ENCODE data around the gene FOXO3. TPM values are rescaled to one million over a fixed set of nuclear protein-coding genes. Genes with fewer than 3 reads are reported as not detected.
"Not testable (repeated sequence)": the region's sequence is repeated elsewhere in the genome, so short reads cannot be mapped to it uniquely, and the experiment has no call there.

The FOXO3 gene
- total RNA-seq, 2 donors from 2014 or later, result 2.1 to 4.8 TPM

DNA sequence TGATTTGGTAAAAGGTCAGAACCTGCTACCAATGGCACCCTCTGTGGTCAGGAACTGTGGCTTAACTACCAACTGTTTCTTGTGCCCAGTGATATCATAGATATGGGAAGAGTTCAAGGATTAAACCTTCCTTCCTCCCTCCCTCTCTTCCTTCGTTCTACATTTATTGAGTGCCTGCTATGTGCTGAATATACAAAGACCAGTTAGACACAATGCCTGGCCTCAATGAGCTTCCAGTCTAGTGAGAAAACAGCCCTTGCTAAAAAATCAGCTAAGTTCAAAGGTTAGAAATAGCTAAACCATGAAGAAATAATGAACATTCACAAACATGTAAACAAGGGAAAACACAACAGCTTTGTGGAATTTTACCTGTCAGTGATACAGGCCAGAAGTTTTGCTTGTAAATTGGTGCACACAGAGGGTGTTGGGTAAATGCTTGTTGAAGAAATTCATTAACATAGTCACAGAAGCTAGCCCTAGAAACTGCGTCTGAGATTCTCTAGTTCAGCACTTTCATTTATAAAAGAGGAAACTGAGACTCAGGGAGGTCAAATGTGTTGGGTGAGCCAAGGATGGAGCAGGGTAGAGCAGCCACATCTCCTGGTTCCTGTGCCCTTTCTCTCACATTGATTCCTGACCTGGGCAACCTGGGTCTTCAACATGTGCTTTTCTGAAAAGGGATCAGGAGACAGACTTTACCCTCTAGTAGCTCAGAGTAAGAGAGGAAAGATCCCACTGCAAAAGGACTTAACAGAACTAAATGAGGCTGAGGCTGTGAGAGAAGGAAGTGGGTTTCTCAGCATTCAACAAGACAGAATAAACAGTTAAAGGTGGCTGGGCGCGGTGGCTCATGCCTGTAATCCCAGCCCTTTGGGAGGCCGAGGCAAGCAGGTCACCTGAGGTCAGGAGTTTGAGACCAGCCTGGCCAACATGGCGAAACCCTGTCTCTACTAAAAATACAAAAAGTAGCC, 14.4 kb upstream of the FOXO3 start:
- ATAC-seq (no peak), DNase-seq (ENCODE audit: low spot score in 2 of 2) (no peak)
- Mint-ChIP-seq H3K36me3 (no peaks in the 10 kb centered on the region), H3K9me3 (no peaks in the 10 kb centered on the region), H3K27ac (peak overlapping the region in 1 of 2 donors; percentile 16)

DNA sequence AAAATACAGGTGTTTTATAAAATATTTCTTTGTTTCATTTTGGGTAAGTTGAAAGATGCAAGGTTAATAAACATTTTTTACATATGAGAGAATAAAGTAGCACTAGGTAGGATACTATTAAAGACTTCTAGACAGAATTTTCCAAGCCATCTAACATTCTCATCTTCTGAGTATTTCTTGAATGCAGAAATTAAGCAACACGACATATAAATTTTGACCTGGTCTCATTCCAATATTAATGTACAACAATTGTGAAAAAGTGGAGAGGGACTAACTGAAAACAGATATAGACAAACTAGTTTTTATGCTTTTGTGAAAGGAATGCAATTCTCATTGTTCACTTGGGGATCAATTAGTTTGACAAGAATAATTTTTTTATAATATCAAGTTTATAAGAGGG, 11.5 kb upstream of the FOXO3 start:
- H3K9me3 Mint-ChIP-seq, result no peaks in the 10 kb centered on the region
- DNase-seq (ENCODE audit: low spot score in 2 of 2) (no peak), ATAC-seq (no peak)
- H3K36me3 Mint-ChIP-seq, result no peaks in the 10 kb centered on the region
- H3K27ac Mint-ChIP-seq, result no peak overlapping the region

DNA sequence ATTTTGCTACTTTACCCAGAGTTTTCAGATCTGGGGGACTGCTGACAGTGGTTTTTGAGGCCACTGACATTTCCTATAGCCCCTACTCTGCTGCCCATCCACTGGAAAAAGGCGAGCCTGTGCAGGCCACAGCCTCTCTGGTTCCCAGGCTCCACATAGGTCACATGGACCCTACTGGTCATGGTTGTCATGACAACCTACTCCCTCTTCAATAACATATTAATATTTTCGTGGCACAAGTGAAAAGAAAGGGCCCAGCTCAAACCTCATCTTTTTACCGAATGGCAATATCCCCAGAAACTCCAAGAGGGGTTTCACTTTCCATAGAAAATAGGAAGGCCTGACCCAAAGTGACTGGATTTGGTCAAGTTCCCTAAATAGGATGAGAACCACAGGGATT, 11.0 kb upstream of the FOXO3 start:
- no peaks in the 10 kb centered on the region for H3K9me3 Mint-ChIP-seq
- DNase-seq (ENCODE audit: low spot score in 2 of 2) (no peak), ATAC-seq (no peak)
- no peak overlapping the region for H3K27ac Mint-ChIP-seq
- H3K36me3 Mint-ChIP-seq, result no peaks in the 10 kb centered on the region

DNA sequence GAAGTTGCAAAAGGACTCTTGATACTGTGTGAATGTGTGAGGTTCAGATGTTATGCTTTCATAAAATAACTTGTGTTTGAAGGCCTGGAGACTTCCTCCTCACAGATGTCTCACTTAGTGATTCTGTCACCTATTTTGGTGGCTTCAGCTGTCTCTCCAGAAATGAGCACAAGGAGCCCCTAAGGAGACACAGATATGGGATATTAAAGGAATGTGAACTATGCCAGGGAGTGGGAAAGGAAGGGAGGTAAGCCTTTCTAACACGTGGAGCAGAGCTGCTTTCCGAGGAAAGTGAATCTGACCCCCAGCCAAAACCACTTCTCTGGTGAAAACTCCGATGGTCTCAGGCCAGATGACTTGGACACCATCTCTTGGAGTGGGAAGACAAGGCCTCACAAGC, 10.5 kb upstream of the FOXO3 start:
- Mint-ChIP-seq H3K27ac (no peak overlapping the region), H3K36me3 (no peaks in the 10 kb centered on the region), H3K9me3 (no peaks in the 10 kb centered on the region)
- DNase-seq (ENCODE audit: low spot score in 2 of 2) (no peak), ATAC-seq (no peak)

DNA sequence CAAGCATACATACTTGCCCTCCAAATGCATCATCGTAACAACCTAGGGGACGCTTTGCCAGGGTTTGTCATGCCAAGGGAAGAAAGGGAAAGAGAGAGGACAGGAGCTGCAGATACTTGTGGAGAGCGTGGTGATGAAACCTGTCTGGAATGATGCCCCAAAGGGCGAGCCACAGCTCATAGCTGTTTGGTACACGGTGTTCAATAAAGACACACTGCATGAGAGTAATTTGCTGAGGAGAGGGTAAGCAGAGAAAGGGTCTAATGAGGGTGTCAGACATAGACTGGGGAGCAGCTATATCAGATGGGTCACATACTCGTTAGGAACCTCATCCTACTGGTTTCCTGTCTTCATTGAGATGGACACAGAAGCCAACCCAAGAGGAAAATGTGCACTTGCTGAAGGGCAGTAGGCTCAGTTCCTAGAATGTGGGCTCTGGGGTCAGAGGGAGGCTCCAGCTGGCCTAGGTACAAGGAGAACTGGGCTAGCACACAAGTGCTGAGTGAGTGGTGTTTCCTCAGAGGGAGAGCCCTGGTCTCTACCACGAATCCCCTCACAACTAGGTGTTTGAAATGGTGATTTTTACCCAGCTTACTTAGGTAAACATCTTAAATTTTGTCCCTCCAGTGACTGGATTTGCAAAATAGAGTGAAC, 5.2 kb upstream of the FOXO3 start:
- DNase-seq (ENCODE audit: low spot score in 2 of 2) (no peak), ATAC-seq (no peak)
- Mint-ChIP-seq H3K9me3 (no peaks in the 10 kb centered on the region), H3K36me3 (no peaks in the 10 kb centered on the region), H3K27ac (no peak overlapping the region)

DNA sequence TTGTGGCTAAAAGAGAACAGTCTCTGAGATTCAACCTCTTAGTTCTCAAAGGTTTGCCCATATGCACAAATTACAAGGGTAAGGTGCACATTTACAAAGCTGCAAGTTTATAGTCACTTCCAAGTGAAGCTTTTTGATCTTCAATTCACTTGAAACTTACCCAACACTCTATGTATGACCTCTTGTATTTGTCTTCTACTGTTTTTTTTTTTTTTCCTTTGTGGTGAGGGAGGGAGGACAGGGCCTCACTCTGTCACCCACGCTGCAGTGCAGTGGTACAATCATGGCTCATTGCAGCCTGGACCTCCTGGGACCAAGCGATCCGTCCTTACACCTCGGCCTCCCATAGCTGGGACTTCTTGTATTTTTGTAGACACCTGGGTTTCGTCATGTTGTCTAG, 4.5 kb upstream of the FOXO3 start:
- no peaks in the 10 kb centered on the region for H3K9me3 Mint-ChIP-seq
- DNase-seq (ENCODE audit: low spot score in 2 of 2) (no peak), ATAC-seq (no peak)
- no peaks in the 10 kb centered on the region for H3K36me3 Mint-ChIP-seq
- no peak overlapping the region for H3K27ac Mint-ChIP-seq

DNA sequence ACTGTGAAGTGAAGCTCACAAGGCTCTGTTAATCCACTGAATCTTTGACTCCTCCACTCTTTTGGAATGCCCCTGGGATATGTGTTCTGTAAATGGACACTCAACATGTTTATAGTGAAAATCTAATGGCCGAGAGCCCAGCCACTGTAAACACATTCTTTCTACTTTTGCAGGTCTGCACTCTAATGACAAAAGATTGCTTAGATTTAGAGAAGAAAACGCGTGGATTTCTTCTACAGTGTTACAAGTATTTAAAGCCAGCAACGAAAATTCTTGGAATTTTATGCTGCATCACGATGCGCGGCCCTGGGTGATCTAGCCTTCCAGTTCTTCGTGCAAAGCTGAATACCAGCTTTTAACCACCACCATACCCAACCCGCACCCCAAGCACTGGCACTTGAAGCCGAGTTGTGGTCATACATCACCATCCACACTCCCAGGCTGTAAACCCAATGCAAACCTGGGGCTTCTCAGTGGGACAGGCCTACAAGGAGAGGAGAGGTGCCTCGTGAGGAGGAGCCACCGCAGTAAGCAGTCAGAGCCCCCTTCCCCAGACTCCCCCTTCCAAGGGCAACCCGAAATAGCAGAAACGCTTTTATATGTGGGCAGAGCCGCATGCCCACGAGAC, 3.7 kb upstream of the FOXO3 start:
- Mint-ChIP-seq H3K27ac (peak overlapping the region; percentile 22 to 61), H3K36me3 (peaks cover 0 to 2% of the 10 kb centered on the region in 2 donors), H3K9me3 (no peaks in the 10 kb centered on the region)
- DNase-seq (ENCODE audit: low spot score in 2 of 2) (no peak), ATAC-seq (no peak)

DNA sequence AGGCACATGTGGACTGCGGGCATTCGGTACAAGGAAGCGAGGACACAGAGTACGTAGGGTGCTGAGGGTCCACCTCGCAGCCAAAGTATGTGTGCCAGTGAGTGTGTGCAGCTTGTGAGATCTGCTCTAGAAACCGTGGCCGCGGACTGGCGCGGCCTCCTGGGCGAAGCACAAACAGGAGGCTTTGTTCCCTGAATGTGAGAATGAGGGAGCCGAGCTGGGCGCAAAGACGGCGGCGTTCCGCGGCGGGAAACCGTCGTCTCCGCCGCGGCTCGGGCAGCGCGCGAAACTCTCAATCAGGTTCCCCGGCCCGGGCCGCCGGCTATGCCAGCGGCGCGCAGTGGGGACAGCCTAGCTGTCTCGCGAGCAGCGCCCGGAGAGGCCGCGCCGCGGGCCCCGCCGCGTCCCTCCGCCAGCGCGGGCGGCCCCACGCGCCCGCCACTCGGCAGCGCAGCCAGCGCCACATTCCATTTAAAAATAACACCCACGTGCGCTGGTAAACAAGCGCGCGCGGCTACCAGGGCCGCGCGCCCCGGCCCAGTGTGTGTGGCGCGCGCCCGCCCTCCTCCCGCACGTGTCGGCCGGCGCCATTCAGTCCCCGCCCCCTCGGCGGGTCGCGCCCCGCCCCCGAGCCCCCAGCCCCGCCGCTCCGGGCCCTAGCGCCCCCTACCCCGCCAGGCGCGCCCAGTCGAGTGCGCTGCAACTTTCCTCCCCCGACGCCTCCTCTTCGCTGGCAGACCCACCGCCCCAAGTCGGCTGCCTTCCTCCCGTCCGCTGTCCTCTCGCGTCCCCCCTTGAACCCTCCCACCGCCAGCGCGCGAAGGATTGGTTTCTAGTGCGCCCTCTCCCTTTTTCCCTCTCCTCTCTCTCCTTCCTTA, 3.0 kb upstream of the FOXO3 start:
- ATAC-seq (peak; percentile 30 to 43), DNase-seq (ENCODE audit: low spot score in 2 of 2) (peak in 1 of 2 donors; percentile 45)
- Mint-ChIP-seq H3K36me3 (peaks cover 0 to 8% of the 10 kb centered on the region in 2 donors), H3K27ac (peak overlapping the region; percentile 93 to 95), H3K9me3 (no peaks in the 10 kb centered on the region)

DNA sequence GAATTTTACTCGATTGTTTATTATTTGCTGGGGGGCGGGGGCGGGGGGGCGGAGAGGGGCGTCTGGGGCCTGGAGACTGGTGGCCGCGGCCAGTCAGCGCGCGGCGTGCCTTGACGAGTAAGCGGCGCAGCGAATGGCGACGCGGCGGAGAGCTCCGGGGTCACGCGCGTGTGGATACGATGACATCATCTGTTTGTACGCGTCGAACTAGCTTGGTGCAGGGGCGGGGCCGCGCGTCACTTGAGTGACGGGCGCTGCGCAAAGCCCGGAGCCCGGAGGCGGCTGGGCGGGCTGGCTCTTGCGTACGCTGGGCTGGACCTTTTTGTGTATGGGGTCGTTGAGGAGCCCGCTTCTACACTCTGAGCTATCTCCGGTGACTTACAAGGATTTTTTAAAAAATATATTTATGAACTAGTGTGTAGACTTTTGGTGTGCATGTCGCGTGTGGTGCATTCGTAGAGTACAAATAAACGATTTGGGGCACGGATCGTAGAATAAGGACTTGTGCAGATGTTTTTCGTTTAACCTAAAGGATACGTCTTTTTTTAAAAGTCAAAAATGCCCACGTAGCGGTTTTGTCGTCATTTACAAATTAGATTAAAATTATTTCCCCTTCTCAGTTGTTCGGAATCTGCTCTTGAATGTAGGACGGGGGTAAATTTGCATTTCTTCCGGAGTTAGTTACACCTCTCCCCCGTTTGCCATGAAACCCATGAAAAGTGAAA, 2.2 kb upstream of the FOXO3 start:
- ATAC-seq (peak; percentile 75 to 80), DNase-seq (ENCODE audit: low spot score in 2 of 2) (peak; percentile 92)
- no peaks in the 10 kb centered on the region for H3K9me3 Mint-ChIP-seq
- H3K36me3 Mint-ChIP-seq, result peaks cover 0 to 8% of the 10 kb centered on the region in 2 donors
- peak overlapping the region; percentile 93 to 95 for H3K27ac Mint-ChIP-seq

DNA sequence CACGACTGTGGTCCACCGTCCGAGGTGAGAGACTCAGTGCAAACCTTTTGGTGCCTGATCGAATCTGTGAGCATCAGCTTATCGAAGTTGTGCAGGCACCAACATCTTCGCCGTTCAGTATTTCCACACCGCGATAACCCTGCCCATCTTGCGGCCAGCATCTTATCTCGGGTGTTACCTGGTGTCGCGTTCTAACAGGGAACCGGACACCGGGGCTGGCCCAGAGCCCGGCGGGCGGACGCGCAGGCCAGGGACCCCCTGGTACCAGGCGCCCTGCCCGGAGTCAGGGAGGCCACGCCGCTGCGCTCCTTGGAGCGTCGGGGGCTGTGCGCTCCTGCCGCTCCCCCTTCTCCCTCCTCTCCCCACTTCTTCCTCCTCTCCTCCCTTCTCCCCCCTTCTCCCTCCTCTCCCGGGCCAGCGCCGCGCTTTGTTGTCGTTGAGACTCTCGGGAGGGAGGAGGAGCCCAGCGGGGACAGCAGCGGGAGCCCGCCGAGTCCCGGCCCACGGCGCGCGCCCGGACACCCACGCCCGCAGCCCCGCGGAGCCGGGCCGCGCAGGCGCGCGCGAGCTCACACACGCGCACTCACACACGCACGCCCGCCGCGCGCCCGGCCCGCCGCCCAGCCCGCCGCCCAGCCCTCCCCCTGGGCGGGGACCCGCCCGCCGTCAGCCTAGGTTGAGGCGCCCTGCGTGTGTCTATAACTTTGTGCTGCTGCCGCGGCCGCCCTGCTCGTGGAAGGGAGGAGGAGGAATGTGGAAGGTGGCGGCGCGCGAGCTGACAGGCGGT, 1.4 kb upstream of the FOXO3 start:
- Mint-ChIP-seq H3K27ac (peak overlapping the region; percentile 93 to 95), H3K9me3 (no peaks in the 10 kb centered on the region), H3K36me3 (peaks cover 0 to 8% of the 10 kb centered on the region in 2 donors)
- peak; percentile 74 to 78 for DNase-seq (ENCODE audit: low spot score in 2 of 2)
- ATAC-seq, result peak; percentile 55 to 73

DNA sequence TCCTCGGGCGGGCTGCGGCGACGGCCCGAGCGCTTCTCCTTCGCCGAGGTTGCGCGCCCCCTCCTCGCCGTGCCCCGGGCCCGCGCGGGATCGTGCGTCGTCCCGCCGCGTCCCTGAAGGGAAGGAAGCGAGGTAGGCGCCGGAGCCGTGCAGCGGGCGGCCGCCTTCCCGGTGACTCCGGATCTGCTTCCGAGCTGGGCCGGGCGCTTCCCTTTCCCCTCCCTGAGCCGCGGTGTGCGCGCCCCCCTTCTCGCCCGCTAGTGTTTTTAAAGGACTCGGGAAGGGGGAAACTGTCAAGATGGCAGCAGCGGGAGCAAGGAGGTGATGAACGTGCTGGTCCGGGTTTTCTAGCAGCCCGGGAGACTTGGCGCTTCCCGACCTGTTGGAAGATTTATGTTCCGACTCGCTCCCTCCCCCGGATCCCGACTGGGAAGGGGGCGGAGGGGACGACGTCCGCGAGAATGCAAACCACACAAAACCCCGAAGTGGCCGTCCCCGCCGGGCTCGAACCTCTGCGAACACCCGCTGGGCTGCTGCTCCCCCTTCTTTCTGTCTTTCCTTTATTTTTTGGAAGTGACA, 744 bp upstream of the FOXO3 start:
- ATAC-seq, result no peak
- Mint-ChIP-seq H3K36me3 (peaks cover 0 to 8% of the 10 kb centered on the region in 2 donors), H3K27ac (no peak overlapping the region), H3K9me3 (no peaks in the 10 kb centered on the region)
- peak; percentile 15 to 69 for DNase-seq (ENCODE audit: low spot score in 2 of 2)

DNA sequence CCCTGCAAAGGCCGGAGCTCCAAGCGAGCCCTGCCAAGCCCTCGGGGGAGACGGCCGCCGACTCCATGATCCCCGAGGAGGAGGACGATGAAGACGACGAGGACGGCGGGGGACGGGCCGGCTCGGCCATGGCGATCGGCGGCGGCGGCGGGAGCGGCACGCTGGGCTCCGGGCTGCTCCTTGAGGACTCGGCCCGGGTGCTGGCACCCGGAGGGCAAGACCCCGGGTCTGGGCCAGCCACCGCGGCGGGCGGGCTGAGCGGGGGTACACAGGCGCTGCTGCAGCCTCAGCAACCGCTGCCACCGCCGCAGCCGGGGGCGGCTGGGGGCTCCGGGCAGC, 561 bp downstream of the FOXO3 start:
- H3K36me3 Mint-ChIP-seq; H3K27ac Mint-ChIP-seq; ATAC-seq; H3K9me3 Mint-ChIP-seq; DNase-seq (ENCODE audit: low spot score in 2 of 2): not testable (repeated sequence)

DNA sequence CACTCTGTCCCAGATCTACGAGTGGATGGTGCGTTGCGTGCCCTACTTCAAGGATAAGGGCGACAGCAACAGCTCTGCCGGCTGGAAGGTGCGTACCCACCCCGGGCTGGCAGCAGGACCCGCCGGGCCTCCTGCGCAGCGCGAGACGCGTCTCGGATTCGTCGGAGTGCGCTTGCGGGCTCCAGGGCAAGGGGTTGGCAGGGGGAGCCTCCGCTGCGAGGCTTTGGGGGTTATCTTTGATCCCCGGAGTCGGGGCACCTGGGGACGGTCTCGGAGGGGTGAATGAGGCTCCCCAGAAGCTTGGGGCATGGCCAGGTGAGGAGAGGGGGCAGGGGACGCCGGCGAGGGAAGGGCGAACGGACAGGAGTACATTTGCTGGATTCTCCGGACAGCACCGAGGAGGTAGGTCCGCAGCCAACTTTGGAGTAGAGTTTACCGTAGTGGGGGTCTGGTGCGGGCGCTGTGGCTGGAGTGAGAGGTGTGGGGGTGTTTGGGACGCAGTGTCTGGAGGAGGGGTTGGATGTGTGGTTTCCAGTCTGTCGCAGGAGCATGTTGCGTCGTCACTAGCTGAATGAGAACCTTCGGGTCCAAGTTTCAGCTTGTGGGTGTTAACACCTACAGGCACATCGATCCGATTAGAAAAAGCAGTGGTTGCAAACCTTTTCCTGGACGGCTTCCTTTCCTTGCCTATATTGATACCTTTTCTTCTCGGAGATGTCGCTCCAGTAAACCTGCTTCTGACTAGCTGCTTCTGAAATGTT, 1.2 kb downstream of the FOXO3 start:
- ATAC-seq (no peak), DNase-seq (ENCODE audit: low spot score in 2 of 2) (no peak)
- no peaks in the 10 kb centered on the region for H3K9me3 Mint-ChIP-seq
- peak overlapping the region in 1 of 2 donors; percentile 14 for H3K27ac Mint-ChIP-seq
- peaks cover 0 to 8% of the 10 kb centered on the region in 2 donors for H3K36me3 Mint-ChIP-seq

DNA sequence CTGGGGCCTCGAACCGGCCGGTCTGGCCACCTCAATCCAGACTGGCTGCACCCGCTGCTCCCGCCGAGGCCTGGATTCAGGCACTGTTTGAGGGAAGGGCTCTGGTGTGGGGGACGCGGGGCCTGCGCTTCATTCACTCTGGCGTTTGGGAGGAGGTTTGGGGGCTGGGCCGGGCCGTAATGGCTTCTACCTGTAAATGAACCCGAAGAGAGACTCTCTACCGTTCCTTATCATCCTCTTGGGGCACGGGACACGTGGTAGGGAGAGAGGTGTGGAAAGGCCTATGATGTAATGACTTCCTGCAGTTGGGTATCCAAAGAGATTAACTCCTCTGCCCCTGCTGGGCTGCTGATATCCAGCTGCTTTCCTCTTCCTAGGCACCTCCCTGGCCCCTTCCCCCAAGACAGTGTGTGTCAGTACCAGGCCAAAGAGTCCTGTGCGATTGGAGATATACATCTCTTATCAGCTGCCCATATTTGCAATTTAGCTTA, 1.8 kb downstream of the FOXO3 start:
- Mint-ChIP-seq H3K36me3 (peaks cover 0 to 8% of the 10 kb centered on the region in 2 donors), H3K27ac (peak overlapping the region in 1 of 2 donors; percentile 14), H3K9me3 (no peaks in the 10 kb centered on the region)
- DNase-seq (ENCODE audit: low spot score in 2 of 2) (no peak), ATAC-seq (no peak)

Data from activated naive CD4-positive, alpha-beta T cell treated with anti-CD3 and anti-CD28 coated beads, Interleukin-2, amount 50 U/mL, for 72 hours (primary cell).